GM12878 (cell line): ENCODE results near the gene PPP6R1. TPM values are rescaled to one million over a fixed set of nuclear protein-coding genes. Genes with fewer than 3 reads are reported as not detected.

Source experiments
- ATAC-seq: fragments of 200-7000 bp; cut with Tn5 transposase; 3 replicates; pipeline ENCODE4 v1.9.1; 2020; ENCODE audit warnings: mild to moderate bottlenecking, moderate library complexity
- BruUV-seq: library from RNA; stranded (reverse); fragments of 400-500 nt; replicated peaks from 2 replicates; lab custom pipeline; 2021; lab: Mats Ljungman, UMichigan
- CTCF ChIA-PET: fragments of 300-600 bp; sonication (Branson Sonifier 250); formaldehyde crosslinking; extraction: SDS; loops from one replicate; lab custom pipeline; 2021; ENCODE audit warnings: inconsistent platforms; lab: Yijun Ruan, JAX
- POLR2A ChIA-PET: fragments of 350-600 bp; formaldehyde crosslinking; extraction: SDS; loops from one replicate; lab custom pipeline; 2021; ENCODE audit warnings: inconsistent platforms; lab: Charles Lee
- RAD21 ChIA-PET: fragments of 300-600 bp; sonication (Branson Sonifier 250); formaldehyde crosslinking; loops from one replicate; lab custom pipeline; 2023; ENCODE audit warnings: antibody characterized with exemption; ENCODE audit not compliant: unreplicated experiment; lab: Charles Lee
- SMC1A ChIA-PET: fragments of 300-600 bp; sonication (Branson Sonifier 250); formaldehyde crosslinking; loops from one replicate; lab custom pipeline; 2023; ENCODE audit not compliant: unreplicated experiment, uncharacterized antibody; lab: Charles Lee
- DNase-seq: peaks from one replicate; pipeline ENCODE4 v3.0.0-alpha.2; 2011; ENCODE audit warnings: low read depth, low spot score
- FAIRE-seq: peaks from 3 replicates; lab custom pipeline; 2011; peaks lifted over from hg19 to GRCh38; lab: Jason Lieb, UNC
- H2AFZ ChIP-seq: 2 replicates; pipeline ENCODE4 v1.6.0; 2011; ENCODE audit warnings: low read depth, low read length, control low read depth; ENCODE audit not compliant: control insufficient read depth
- H3K27ac ChIP-seq: 2 replicates; pipeline ENCODE4 v1.5.1; 2011; ENCODE audit warnings: control low read depth; ENCODE audit not compliant: control insufficient read depth, insufficient read depth
- H3K27me3 ChIP-seq, 2 experiments: replicated peaks in 1 of 2; 2 replicates each; pipeline versions ENCODE4 v1.6.0 to v1.6.1; 2011; ENCODE audit warnings: low read length in 1 of 2; ENCODE audit not compliant: control insufficient read depth in 2 of 2, insufficient read depth in 2 of 2
- H3K36me3 ChIP-seq, 2 experiments: 2 replicates each; pipeline ENCODE4 v1.5.1; 2011; ENCODE audit warnings: low read length in 1 of 2; ENCODE audit not compliant: control insufficient read depth in 2 of 2, insufficient read depth in 2 of 2
- H3K4me1 ChIP-seq: 2 replicates; pipeline ENCODE4 v1.6.1; 2011; ENCODE audit warnings: mild to moderate bottlenecking, low read length, moderate library complexity, mixed read lengths; ENCODE audit not compliant: control insufficient read depth, insufficient read depth
- H3K4me2 ChIP-seq: 2 replicates; pipeline ENCODE4 v1.6.0; 2011; ENCODE audit warnings: control low read depth; ENCODE audit not compliant: control insufficient read depth, insufficient read depth
- H3K4me3 ChIP-seq: fragments of 200-600 bp; sonication (generic); 2 replicates; pipeline ENCODE4 v1.5.1; 2016
- H3K79me2 ChIP-seq: 2 replicates; pipeline ENCODE4 v1.6.0; 2011; ENCODE audit warnings: low read length; ENCODE audit not compliant: control insufficient read depth, insufficient read depth
- H3K9ac ChIP-seq: 2 replicates; pipeline ENCODE4 v1.8.0; 2011; ENCODE audit warnings: low read length, control low read depth, mixed read lengths; ENCODE audit not compliant: control insufficient read depth, insufficient read depth
- H3K9me3 ChIP-seq: replicated peaks from 3 replicates; pipeline ENCODE4 v1.5.1; 2011; ENCODE audit warnings: mild to moderate bottlenecking, low read length; ENCODE audit not compliant: control insufficient read depth, insufficient read depth
- H4K20me1 ChIP-seq: 2 replicates; pipeline ENCODE4 v1.6.0; 2011; ENCODE audit not compliant: control insufficient read depth, insufficient read depth
- ATF7 ChIP-seq: fragments of 450-650 bp; IDR thresholded peaks from 2 replicates; pipeline ENCODE4 v1.6.1; 2016; ENCODE audit warnings: low read depth, mild to moderate bottlenecking
- BCL11A ChIP-seq: IDR thresholded peaks from 2 replicates; pipeline ENCODE4 v1.6.1; 2011; ENCODE audit warnings: low read depth, low read length
- BCL3 ChIP-seq: IDR thresholded peaks from 2 replicates; pipeline ENCODE4 v1.6.1; 2011; ENCODE audit warnings: borderline replicate concordance, low read depth, mild to moderate bottlenecking, moderate library complexity, low read length; ENCODE audit not compliant: insufficient read depth, poor library complexity, severe bottlenecking
- BMI1 ChIP-seq: fragments of 450-650 bp; IDR thresholded peaks from 2 replicates; pipeline ENCODE4 v1.6.1; 2016; ENCODE audit warnings: mild to moderate bottlenecking, moderate library complexity, borderline replicate concordance
- HDAC6 ChIP-seq: fragments of 200-600 bp; sonication (generic); IDR thresholded peaks from one replicate; pipeline ENCODE4 v1.8.0; 2017; ENCODE audit warnings: antibody characterized with exemption; ENCODE audit not compliant: unreplicated experiment
- KDM1A ChIP-seq: fragments of 200-600 bp; sonication (generic); IDR thresholded peaks from 2 replicates; pipeline ENCODE4 v1.6.1; 2016; ENCODE audit warnings: borderline replicate concordance
- NFIC ChIP-seq: IDR thresholded peaks from 2 replicates; pipeline ENCODE4 v1.6.1; 2012; ENCODE audit warnings: low read depth, mild to moderate bottlenecking, inconsistent platforms, low read length, moderate library complexity
- NFYA ChIP-seq: IDR thresholded peaks from 2 replicates; pipeline ENCODE4 v1.6.1; 2011; ENCODE audit warnings: low read depth, mild to moderate bottlenecking, low read length, improper control_type of control experiment, borderline replicate concordance
- SMARCA5 ChIP-seq: fragments of 450-650 bp; IDR thresholded peaks from 2 replicates; pipeline ENCODE4 v1.6.1; 2017; ENCODE audit warnings: mild to moderate bottlenecking
- SREBF2 ChIP-seq: IDR thresholded peaks from 2 replicates; pipeline ENCODE4 v1.6.1; 2012; ENCODE audit warnings: mild to moderate bottlenecking, low read length
- USF1 ChIP-seq: IDR thresholded peaks from 2 replicates; pipeline ENCODE4 v1.6.1; 2011; ENCODE audit warnings: borderline replicate concordance, low read depth, mild to moderate bottlenecking, moderate library complexity, mixed read lengths, low read length; ENCODE audit not compliant: insufficient read depth; ENCODE audit errors: extremely low read length
- ZNF217 ChIP-seq: fragments of 450-650 bp; IDR thresholded peaks from 2 replicates; pipeline ENCODE4 v1.6.1; 2017; ENCODE audit warnings: antibody characterized with exemption, mild to moderate bottlenecking
- WGBS: methylation state at CpG from one replicate; pipeline ENCODE4 v1.1.6; 2016; ENCODE audit warnings: low lambda C conversion rate; ENCODE audit not compliant: insufficient replicate concordance, insufficient coverage; ENCODE audit errors: missing lambda C conversion rate; 5-methylcytosine and 5-hydroxymethylcytosine counted together
- in situ Hi-C: fragments of 300-500 bp; cut with MboI; formaldehyde crosslinking; loops from 9 replicates; pipeline ENCODE4 v1.14.3; 2018; ENCODE audit warnings: mixed read lengths
- intact Hi-C: fragments of 100-400 bp; cut with micrococcal nuclease; formaldehyde crosslinking; loops from one replicate; pipeline ENCODE4 v1.14.2; 2022; ENCODE audit not compliant: unreplicated experiment
- polyA plus RNA-seq, 11 experiments: library from polyadenylated mRNA; depleted of rRNA in 4 of 11; unstranded in 6 of 11; stranded (reverse) in 5 of 11; fragments of >200 nt; fragmentation: Nextera tagmentation in 4 of 11; fragmentation: Illumina TruSeq in 1 of 11; extraction: Ambion mirVana in 4 of 11; extraction: Trizol in 1 of 11; gene quantifications; 1 replicate in 1 of 11; 2 replicates in 10 of 11; pipeline versions ENCODE4 v1.2.1 to v1.2.3, GENCODE V29; 2011 to 2016; ENCODE audit warnings: inconsistent platforms in 2 of 11, missing spikeins in 2 of 11, low read depth in 1 of 11
- total RNA-seq, 4 experiments: library from RNA; depleted of rRNA in 3 of 4; stranded (reverse); fragments of >200 nt in 3 of 4; fragmentation: Illumina TruSeq in 1 of 4; extraction: Trizol in 1 of 4; gene quantifications; 2 replicates each; pipeline versions ENCODE4 v1.2.1 to v1.2.3, GENCODE V29; 2013 to 2021

PPP6R1 gene
- total and polyA plus RNA-seq, 10 of the 15 experiments (the other 5 are each of a cell fraction or from before 2014, with no cell fraction given) = 0.80 to 173 (median 63.7) TPM

GRCh38 chr19:55264531-55264930 lies 5.7 kb upstream of the PPP6R1 start:
- no peak overlapping the region for H3K4me3 ChIP-seq
- BruUV-seq = no TSS peak
- H3K9me3 ChIP-seq = no peaks in the 10 kb centered on the region; the same call in 2 of the 3 replicates
- RAD21 ChIA-PET = no interaction called here
- H3K27ac ChIP-seq = no peak overlapping the region
- intact Hi-C loops (no loop called here), in situ Hi-C loops (no loop called here)
- no peak overlapping the region for H2AFZ ChIP-seq
- H3K79me2 ChIP-seq = no peaks in the 10 kb centered on the region
- ATAC-seq (no peak), DNase-seq (no peak), FAIRE-seq (no peak)
- POLR2A ChIA-PET = interaction anchor here (0.7 kb wide), 1 partner anchor 13 kb away, joined by 3 read pairs; no protein-coding TSS in a partner anchor
- no peak overlapping the region for H3K4me2 ChIP-seq
- no peak overlapping the region for H3K9ac ChIP-seq
- no peaks in the 10 kb centered on the region; a peak in 1 of 4 replicates for H3K36me3 ChIP-seq
- CTCF ChIA-PET = no interaction called here
- TF ChIP-seq NFYA (no peak), SREBF2 (no peak), BCL11A (no peak), KDM1A (no peak)
- H4K20me1 ChIP-seq = no peaks in the 10 kb centered on the region
- SMC1A ChIA-PET = interaction anchor here (1.2 kb wide), 1 partner anchor 16 kb away, joined by 3 read pairs; no protein-coding TSS in a partner anchor
- no peaks in the 10 kb centered on the region for H3K27me3 ChIP-seq
- 76% methylated on average over 5 of the region's 5 CpGs for WGBS
- no peaks in the 10 kb centered on the region for H3K4me1 ChIP-seq

GRCh38 chr19:55262359-55262758 lies 3.5 kb upstream of the PPP6R1 start:
- no peak overlapping the region for H3K4me3 ChIP-seq
- FAIRE-seq = no peak
- in situ Hi-C loops (no loop called here), intact Hi-C loops (no loop called here)
- ATAC-seq = no peak
- H3K4me2 ChIP-seq = no peak overlapping the region
- H3K9ac ChIP-seq = no peak overlapping the region
- CTCF ChIA-PET = no interaction called here
- WGBS = 85% methylated on average over 9 of the region's 9 CpGs
- no peak for TF ChIP-seq ATF7
- TF ChIP-seq SMARCA5 = no peak
- TF ChIP-seq ZNF217 = no peak
- TF ChIP-seq NFIC = no peak
- no peak for TF ChIP-seq HDAC6
- TF ChIP-seq BMI1 = no peak
- no peak for TF ChIP-seq BCL3
- no peak for TF ChIP-seq USF1
- RAD21 ChIA-PET = no interaction called here
- SMC1A ChIA-PET = no interaction called here
- H3K36me3 ChIP-seq = no peaks in the 10 kb centered on the region; a peak in 1 of 4 replicates
- no TSS peak for BruUV-seq
- H3K27me3 ChIP-seq = no peaks in the 10 kb centered on the region
- no peaks in the 10 kb centered on the region for H3K9me3 ChIP-seq
- no peak overlapping the region for H2AFZ ChIP-seq
- peaks cover 5% of the 10 kb centered on the region; the same call in 1 of the 2 replicates for H4K20me1 ChIP-seq
- POLR2A ChIA-PET = no interaction called here
- peaks cover 17% of the 10 kb centered on the region for H3K79me2 ChIP-seq
- H3K4me1 ChIP-seq = no peaks in the 10 kb centered on the region
- H3K27ac ChIP-seq = no peak overlapping the region
- no peak for DNase-seq
